NCI-H1436 (cell line): ENCODE results near the gene TIAM2.

Experiments
- DNase-seq: peaks from one replicate; lab custom pipeline; 2025; lab: John Stamatoyannopoulos, UW

TIAM2 gene

GRCh38 chr6:155130161-155130853, 135.2 kb downstream of the TIAM2 start:
- no peak for DNase-seq

- no peak for DNase-seq
Observed at GRCh38 chr6:155132617-155133016, 137.5 kb downstream of the TIAM2 start.

GRCh38 chr6:155141002-155141401, 145.9 kb downstream of the TIAM2 start:
- DNase-seq, result no peak

- DNase-seq, result no peak
Observed at GRCh38 chr6:155141512-155141911, 146.4 kb downstream of the TIAM2 start.

- DNase-seq, result no peak
Observed at GRCh38 chr6:155142168-155143028, 147.3 kb downstream of the TIAM2 start.

GRCh38 chr6:155143029-155143577, 148.0 kb downstream of the TIAM2 start:
- no peak for DNase-seq

GRCh38 chr6:155143578-155144106, 148.5 kb downstream of the TIAM2 start:
- DNase-seq, result no peak

- DNase-seq, result no peak
Observed at GRCh38 chr6:155146205-155146604, 151.1 kb downstream of the TIAM2 start.

- DNase-seq, result no peak
Observed at GRCh38 chr6:155147958-155148663, 153.0 kb downstream of the TIAM2 start.

- no peak for DNase-seq
Observed at GRCh38 chr6:155150967-155151671, 156.0 kb downstream of the TIAM2 start.

GRCh38 chr6:155152211-155153076, 157.3 kb downstream of the TIAM2 start:
- no peak for DNase-seq

- DNase-seq, result no peak
Observed at GRCh38 chr6:155154158-155154830, 159.2 kb downstream of the TIAM2 start.

GRCh38 chr6:155155787-155156447, 160.8 kb downstream of the TIAM2 start:
- no peak for DNase-seq

GRCh38 chr6:155157101-155157500, 162.0 kb downstream of the TIAM2 start:
- no peak for DNase-seq

- DNase-seq, result no peak
Observed at GRCh38 chr6:155158030-155158843, 163.1 kb downstream of the TIAM2 start.

- no peak for DNase-seq
Observed at GRCh38 chr6:155162682-155163081, 167.6 kb downstream of the TIAM2 start.

GRCh38 chr6:155163601-155164000, 168.5 kb downstream of the TIAM2 start:
- DNase-seq, result no peak

GRCh38 chr6:155165029-155165710, 170.1 kb downstream of the TIAM2 start:
- no peak for DNase-seq
